Endothelial cell of umbilical vein (primary cell): ENCODE measurements around the gene FUT8. TPM values are rescaled to one million over a fixed set of nuclear protein-coding genes. Genes with fewer than 3 reads are reported as not detected.

Source experiments
- BruUV-seq: library from RNA; stranded (reverse); fragments of 400-500 nt; replicated peaks from 2 replicates; lab custom pipeline; 2021; lab: Mats Ljungman, UMichigan
- CTCF ChIA-PET: fragments of 300-600, 350-600 bp; sonication (Branson Sonifier 250); formaldehyde crosslinking; loops from one replicate; lab custom pipeline; 2021; ENCODE audit warnings: antibody characterized with exemption, inconsistent platforms; lab: Charles Lee
- POLR2A ChIA-PET: fragments of 300-600, 350-600 bp; sonication (Branson Sonifier 250); formaldehyde crosslinking; loops from one replicate; lab custom pipeline; 2021; ENCODE audit warnings: antibody characterized with exemption, inconsistent platforms; lab: Charles Lee
- DNase-seq: peaks from one replicate; pipeline ENCODE4 v3.0.0-alpha.2; 2011; ENCODE audit warnings: low read depth, low spot score
- FAIRE-seq: peaks from 2 replicates; lab custom pipeline; 2011; peaks lifted over from hg19 to GRCh38; lab: Jason Lieb, UNC
- H2AFZ ChIP-seq: 2 replicates; pipeline ENCODE4 v1.6.0; 2012; ENCODE audit warnings: low read depth, low read length, control low read depth, inconsistent platforms
- H3K27ac ChIP-seq: 2 replicates; pipeline ENCODE4 v1.5.1; 2011; ENCODE audit warnings: low read depth, mild to moderate bottlenecking, control low read depth, low read length, moderate library complexity; ENCODE audit not compliant: insufficient read depth
- H3K27me3 ChIP-seq, 2 experiments: 2 replicates each; pipeline versions ENCODE4 v1.6.0 to v1.6.1; 2011; ENCODE audit warnings: low read length in 2 of 2, mixed read lengths in 1 of 2; ENCODE audit not compliant: control insufficient read depth in 2 of 2, insufficient read depth in 2 of 2
- H3K36me3 ChIP-seq, 2 experiments: 2 replicates in 1 of 2; 3 replicates in 1 of 2; pipeline ENCODE4 v1.5.1; 2011; ENCODE audit warnings: low read length in 2 of 2, mild to moderate bottlenecking in 1 of 2, moderate library complexity in 1 of 2; ENCODE audit not compliant: control insufficient read depth in 2 of 2, insufficient read depth in 2 of 2; ENCODE audit errors: extremely low read depth in 1 of 2
- H3K4me1 ChIP-seq: 3 replicates; pipeline ENCODE4 v1.5.1; 2011; ENCODE audit warnings: mild to moderate bottlenecking, low read length; ENCODE audit not compliant: control insufficient read depth, insufficient read depth; ENCODE audit errors: extremely low read depth
- H3K4me2 ChIP-seq: 2 replicates; pipeline ENCODE4 v1.6.1; 2011; ENCODE audit warnings: low read length, control low read depth, mixed read lengths; ENCODE audit not compliant: insufficient read depth
- H3K4me3 ChIP-seq, 3 experiments: fragments of 200-600 bp in 1 of 3; sonication (generic), shearing (Covaris generic) in 1 of 3; replicated peaks in 1 of 3; 2 replicates each; pipeline ENCODE4 v1.5.1; 2011 to 2016; ENCODE audit warnings: control low read depth in 3 of 3, low read length in 3 of 3, mild to moderate bottlenecking in 2 of 3, inconsistent platforms in 1 of 3, low read depth in 1 of 3, moderate library complexity in 1 of 3; ENCODE audit not compliant: insufficient read depth in 1 of 3
- H3K79me2 ChIP-seq: 2 replicates; pipeline ENCODE4 v1.6.0; 2012; ENCODE audit warnings: low read length, inconsistent platforms; ENCODE audit not compliant: control insufficient read depth, insufficient read depth
- H3K9ac ChIP-seq: replicated peaks from 2 replicates; pipeline ENCODE3; 2011; ENCODE audit warnings: low read length, control low read depth; ENCODE audit not compliant: insufficient read depth; ENCODE audit errors: extremely low read depth
- H3K9me1 ChIP-seq: replicated peaks from 3 replicates; pipeline ENCODE4 v1.6.0; 2011; ENCODE audit warnings: mild to moderate bottlenecking, low read length; ENCODE audit not compliant: control insufficient read depth, insufficient read depth; ENCODE audit errors: extremely low read depth
- H3K9me3 ChIP-seq: replicated peaks from 2 replicates; pipeline ENCODE4 v1.5.1; 2012; ENCODE audit warnings: low read length, inconsistent platforms; ENCODE audit not compliant: control insufficient read depth, insufficient read depth
- H4K20me1 ChIP-seq: replicated peaks from 2 replicates; pipeline ENCODE3; 2011; ENCODE audit warnings: mild to moderate bottlenecking, low read length; ENCODE audit not compliant: control insufficient read depth, insufficient read depth; ENCODE audit errors: extremely low read depth
- CTCF ChIP-seq, 2 donors: IDR thresholded peaks; 1 replicate in 1 of 2; 2 replicates in 1 of 2; pipeline ENCODE4 v1.5.1; 2011; ENCODE audit warnings: low read length in 2 of 2, mild to moderate bottlenecking in 2 of 2, moderate library complexity in 2 of 2, control low read depth in 1 of 2, inconsistent platforms in 1 of 2, low read depth in 1 of 2; ENCODE audit not compliant: insufficient read depth in 1 of 2; ENCODE audit errors: extremely low read depth in 1 of 2
- EZH2 ChIP-seq: IDR thresholded peaks from 2 replicates; pipeline ENCODE4 v1.6.1; 2012; ENCODE audit warnings: borderline replicate concordance, low read depth, mild to moderate bottlenecking, moderate library complexity, low read length, inconsistent platforms; ENCODE audit not compliant: severe bottlenecking
- FOS ChIP-seq: IDR thresholded peaks from 2 replicates; pipeline ENCODE4 v1.6.1; 2011; ENCODE audit warnings: mild to moderate bottlenecking, low read length, moderate library complexity, borderline replicate concordance; ENCODE audit not compliant: insufficient read depth
- GATA2 ChIP-seq: IDR thresholded peaks from 2 replicates; pipeline ENCODE4 v1.7.0; 2011; ENCODE audit warnings: low read depth, mild to moderate bottlenecking, moderate library complexity, mixed read lengths, low read length; ENCODE audit not compliant: insufficient read length, insufficient read depth
- JUN ChIP-seq: IDR thresholded peaks from 2 replicates; pipeline ENCODE4 v1.6.1; 2011; ENCODE audit warnings: borderline replicate concordance, low read depth; ENCODE audit not compliant: insufficient read length, insufficient read depth
- MAX ChIP-seq: IDR thresholded peaks from 2 replicates; pipeline ENCODE4 v1.6.1; 2011; ENCODE audit not compliant: insufficient read depth, insufficient read length
- MYC ChIP-seq: IDR thresholded peaks from one replicate; pipeline ENCODE4 v1.6.1; 2011; ENCODE audit warnings: mild to moderate bottlenecking, low read depth, low read length
- POLR2A ChIP-seq: IDR thresholded peaks from 2 replicates; pipeline ENCODE4 v1.6.1; 2012; ENCODE audit warnings: low read depth, mild to moderate bottlenecking, control low read depth, low read length
- POLR2AphosphoS5 ChIP-seq: IDR thresholded peaks from 2 replicates; pipeline ENCODE4 v1.6.1; 2012; ENCODE audit warnings: low read depth, mild to moderate bottlenecking, control low read depth, low read length, moderate library complexity; ENCODE audit not compliant: insufficient read depth
- dilution Hi-C: fragments of 300-500 bp; cut with MboI; formaldehyde crosslinking; loops from one replicate; pipeline ENCODE4 v1.15.0; 2019; ENCODE audit warnings: low sequenced_read_pairs; ENCODE audit not compliant: extremely low pct_ligation_motif_present
- intact Hi-C: fragments of 100-400 bp; cut with micrococcal nuclease; formaldehyde crosslinking; loops from one replicate; pipeline ENCODE4 v1.10.0; 2022
- polyA plus RNA-seq, 4 experiments: library from polyadenylated mRNA; depleted of rRNA in 3 of 4; stranded (reverse) in 3 of 4; unstranded in 1 of 4; fragments of >200 nt; gene quantifications; 2 replicates each; pipeline versions ENCODE4 v1.2.1 to v1.2.3, GENCODE V29; 2011 to 2012; ENCODE audit warnings: missing spikeins in 1 of 4
- total RNA-seq: library from RNA; stranded (reverse); gene quantifications from 2 replicates; pipeline ENCODE4 v1.2.3, GENCODE V29; 2021

The FUT8 gene
- total and polyA plus RNA-seq, 2 donors (not counting 3 experiments of a cell fraction or from before 2014, with no cell fraction given) = 16.7 to 38.8 TPM

- H4K20me1 ChIP-seq = no peaks in the 10 kb centered on the region
- H3K4me3 ChIP-seq = no peak overlapping the region
- ChIA-PET CTCF (no interaction called here), POLR2A (no interaction called here)
- dilution Hi-C loops = no loop called here
- no TSS peak for BruUV-seq
- no peaks in the 10 kb centered on the region for H3K27me3 ChIP-seq
- H2AFZ ChIP-seq = no peak overlapping the region
- H3K9ac ChIP-seq = no peak overlapping the region
- no peaks in the 10 kb centered on the region for H3K9me1 ChIP-seq
- TF ChIP-seq FOS (no peak), EZH2 (no peak), CTCF (IDR thresholded peaks at IDR 0.05; ENCODE audit: extremely low read depth in 1 of 2, insufficient read depth in 1 of 2, low read depth in 1 of 2, low read length in 2 of 2) (no peak), POLR2A (no peak), POLR2AphosphoS5 (no peak)
- no peaks in the 10 kb centered on the region for H3K36me3 ChIP-seq
- intact Hi-C loops = no loop called here
- no peaks in the 10 kb centered on the region for H3K4me1 ChIP-seq
- no peak overlapping the region for H3K4me2 ChIP-seq
- no peak for DNase-seq
- H3K9me3 ChIP-seq = no peaks in the 10 kb centered on the region
- FAIRE-seq = no peak
- H3K79me2 ChIP-seq = no peaks in the 10 kb centered on the region
- H3K27ac ChIP-seq = no peak overlapping the region
Observed at GRCh38 chr14:65703996-65704395, 291.5 kb downstream of the FUT8 start.

GRCh38 chr14:65704437-65704836 is 291.9 kb downstream of the FUT8 start:
- Histone ChIP-seq H3K4me3 (no peak overlapping the region), H2AFZ (no peak overlapping the region), H3K9me1 (no peaks in the 10 kb centered on the region), H4K20me1 (no peaks in the 10 kb centered on the region), H3K9me3 (no peaks in the 10 kb centered on the region), H3K9ac (no peak overlapping the region), H3K79me2 (no peaks in the 10 kb centered on the region), H3K36me3 (no peaks in the 10 kb centered on the region), H3K27ac (no peak overlapping the region), H3K27me3 (no peaks in the 10 kb centered on the region), H3K4me2 (no peak overlapping the region), H3K4me1 (no peaks in the 10 kb centered on the region)
- POLR2A ChIA-PET = no interaction called here
- no TSS peak for BruUV-seq
- CTCF ChIA-PET = no interaction called here
- DNase-seq (no peak), FAIRE-seq (no peak)
- TF ChIP-seq MAX (no peak), POLR2AphosphoS5 (no peak), MYC (no peak), POLR2A (no peak), CTCF (IDR thresholded peaks at IDR 0.05; ENCODE audit: extremely low read depth in 1 of 2, insufficient read depth in 1 of 2, low read depth in 1 of 2, low read length in 2 of 2) (no peak), FOS (no peak), GATA2 (no peak), JUN (no peak), EZH2 (no peak)
- dilution Hi-C loops = no loop called here
- intact Hi-C loops = no loop called here
